HG02970 (cell line): Measurements from ENCODE around the gene TUFT1.
A peak's percentile ranks its signal among the peaks of the same experiment; 100 is the strongest.

Experiments used
- ATAC-seq: cut with Tn5 transposase; IDR thresholded peaks from one replicate; pipeline ENCODE4 v1.9.1; 2021; ENCODE audit warnings: mild to moderate bottlenecking, moderate library complexity, moderate number of reproducible peaks; ENCODE audit not compliant: unreplicated experiment, low FRiP score

TUFT1 gene, protein sequence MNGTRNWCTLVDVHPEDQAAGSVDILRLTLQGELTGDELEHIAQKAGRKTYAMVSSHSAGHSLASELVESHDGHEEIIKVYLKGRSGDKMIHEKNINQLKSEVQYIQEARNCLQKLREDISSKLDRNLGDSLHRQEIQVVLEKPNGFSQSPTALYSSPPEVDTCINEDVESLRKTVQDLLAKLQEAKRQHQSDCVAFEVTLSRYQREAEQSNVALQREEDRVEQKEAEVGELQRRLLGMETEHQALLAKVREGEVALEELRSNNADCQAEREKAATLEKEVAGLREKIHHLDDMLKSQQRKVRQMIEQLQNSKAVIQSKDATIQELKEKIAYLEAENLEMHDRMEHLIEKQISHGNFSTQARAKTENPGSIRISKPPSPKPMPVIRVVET

DNA sequence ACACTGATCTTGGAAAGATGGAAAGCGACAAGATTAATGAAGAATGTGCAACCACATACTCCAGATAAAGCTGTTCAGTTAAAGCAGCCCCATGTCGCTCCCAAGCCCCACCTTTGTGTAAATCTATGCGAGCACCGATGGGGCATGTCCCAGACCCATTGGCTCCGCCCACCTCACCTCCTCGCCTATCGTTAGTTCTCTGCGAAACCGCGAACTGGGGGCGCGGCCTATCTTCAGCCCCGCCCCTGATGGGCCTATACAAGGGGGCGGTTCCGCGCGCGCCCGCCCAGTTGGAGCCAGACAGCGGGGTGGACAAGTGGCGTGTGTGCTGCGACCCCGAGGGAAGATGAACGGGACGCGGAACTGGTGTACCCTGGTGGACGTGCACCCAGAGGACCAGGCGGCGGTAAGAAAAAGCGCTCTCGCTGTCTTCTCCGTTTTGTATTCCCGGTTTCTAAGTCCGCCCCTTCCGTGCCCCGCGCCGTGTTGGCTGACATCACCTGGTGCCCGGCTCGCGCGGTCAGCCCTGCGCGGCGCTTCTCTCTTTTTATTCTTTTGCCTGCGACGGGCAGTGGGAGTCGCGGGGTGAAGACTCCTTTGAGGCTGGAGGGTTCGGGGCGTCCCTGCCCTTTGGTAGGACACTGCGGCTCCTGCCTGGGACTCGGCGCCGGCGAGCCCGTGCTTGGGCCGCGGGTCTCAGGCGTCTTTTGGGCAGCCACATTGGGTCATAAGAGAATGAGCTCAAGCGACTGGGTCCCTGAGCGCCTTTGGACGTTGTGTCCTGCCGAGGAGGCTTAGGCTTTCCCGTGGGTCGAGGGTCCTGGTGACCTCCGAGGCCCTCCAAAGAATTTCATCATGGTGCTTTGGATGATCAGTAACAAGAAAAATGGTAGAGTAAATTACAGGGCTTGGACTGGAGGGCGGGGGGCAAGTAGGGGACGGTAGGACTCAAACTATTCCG lies at the start of gene TUFT1:
Gene TUFT1, plus strand, starts transcription at position 289 of the 961 bp plus-strand sequence. Its CDS starts 58 bp downstream, at position 347.
- ATAC-seq: peak; percentile 91

DNA sequence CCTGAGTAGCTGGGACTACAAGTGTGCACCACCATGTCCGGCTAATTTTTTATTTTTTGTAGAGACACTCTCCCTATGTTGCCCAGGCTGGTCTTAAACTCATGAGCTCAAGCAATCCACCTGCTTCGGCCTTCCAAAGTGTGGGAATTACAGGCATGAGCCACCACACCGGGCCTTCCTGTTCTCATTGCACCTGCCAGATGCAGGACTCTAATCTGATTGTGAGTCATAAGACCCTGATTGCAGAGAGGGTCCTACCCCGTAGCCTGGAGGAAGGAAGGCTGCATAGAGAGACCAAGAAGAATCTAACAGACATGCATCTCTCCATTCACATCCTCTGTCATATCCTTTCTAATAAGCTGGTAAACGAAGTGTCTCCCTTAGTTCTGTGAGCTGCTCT lies 48.5 kb upstream of the TUFT1 start:
- no peak for ATAC-seq

DNA sequence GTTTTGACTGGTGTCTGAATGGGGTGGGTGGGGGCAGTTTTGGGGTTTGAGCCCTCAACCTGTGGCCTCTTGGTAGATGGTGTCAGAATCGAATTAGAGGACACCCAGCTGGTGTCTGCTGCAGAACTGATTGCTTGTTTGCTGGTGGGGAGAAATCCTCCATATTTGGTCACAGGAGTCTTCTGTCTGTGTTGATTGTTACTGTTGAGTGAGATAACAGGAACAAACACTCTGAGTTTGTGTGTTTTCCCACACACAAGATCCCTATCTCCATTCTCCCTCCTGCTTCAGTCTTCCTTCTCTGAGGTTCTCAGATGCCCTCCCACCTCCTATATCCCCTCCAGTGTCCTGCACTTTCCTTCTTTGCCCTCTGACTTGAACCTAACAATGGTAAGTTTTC lies 48.0 kb upstream of the TUFT1 start:
- no peak for ATAC-seq

DNA sequence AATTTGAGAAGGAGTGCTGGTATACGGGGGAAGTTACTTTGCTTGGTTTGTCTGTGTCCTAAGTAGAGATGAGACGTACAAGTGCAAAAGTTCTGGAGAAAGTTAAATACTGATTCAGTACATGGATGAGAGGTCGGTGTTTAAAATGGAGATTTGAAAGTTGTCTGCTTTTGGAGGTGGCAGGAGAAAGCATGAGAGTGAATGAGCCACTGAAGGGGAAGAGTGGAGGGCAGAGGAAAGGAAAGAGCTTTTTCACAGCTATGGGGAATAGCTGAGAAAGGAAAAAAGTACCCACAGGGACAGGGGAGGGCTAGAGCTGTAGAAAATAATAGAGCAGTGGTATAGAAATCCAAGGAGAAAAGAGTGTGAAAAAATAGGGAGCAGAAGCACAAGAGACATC lies 47.1 kb upstream of the TUFT1 start:
- ATAC-seq: no peak

DNA sequence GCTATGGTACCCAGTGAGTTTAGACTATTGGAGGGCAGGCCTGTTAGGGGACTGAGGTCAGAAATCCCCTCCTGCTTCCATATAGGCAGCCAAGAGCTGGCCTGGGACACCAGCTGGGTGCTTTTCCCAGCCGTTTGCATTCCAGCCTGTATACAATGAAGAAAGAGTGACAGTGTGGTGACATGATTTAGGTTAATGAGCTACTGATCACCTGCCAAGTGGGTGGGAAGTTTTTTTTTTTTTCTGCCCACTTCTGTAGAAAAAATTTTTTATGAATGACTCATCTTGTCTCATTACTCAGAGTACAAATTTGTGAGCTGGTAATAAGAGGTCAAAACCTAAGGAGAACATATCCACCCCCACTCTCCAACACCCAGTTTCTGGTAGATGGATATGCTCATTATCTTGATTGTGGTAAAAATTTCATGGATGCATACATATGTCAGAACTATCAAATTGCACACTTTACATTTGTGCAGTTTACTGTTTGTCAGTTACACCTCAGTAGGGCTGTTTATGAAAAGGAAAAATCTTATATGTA lies 45.3 kb upstream of the TUFT1 start:
- ATAC-seq: no peak

DNA sequence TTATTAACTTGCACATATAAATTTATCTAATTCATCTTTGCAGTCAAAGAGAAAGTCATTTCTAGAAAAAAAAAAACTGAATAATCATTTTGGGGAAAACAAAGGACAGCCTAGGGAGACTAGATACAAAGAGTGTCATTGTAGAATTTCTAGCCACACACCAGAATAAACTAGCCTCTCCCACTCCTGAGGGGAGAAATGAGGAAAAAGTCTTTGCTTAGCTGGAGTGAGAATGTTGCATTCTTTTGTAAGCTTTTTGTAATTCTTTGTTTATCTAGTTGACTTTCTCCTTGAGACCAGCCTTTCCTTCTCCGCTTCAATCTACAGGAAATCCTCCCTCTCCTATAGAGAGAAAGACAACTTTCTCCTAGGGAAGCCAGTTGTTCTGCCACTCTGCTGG lies 44.8 kb upstream of the TUFT1 start:
- no peak for ATAC-seq

- ATAC-seq: no peak
Observed at GRCh38 chr1:151499365-151499764, 40.7 kb upstream of the TUFT1 start.

GRCh38 chr1:151499930-151500329 lies 40.2 kb upstream of the TUFT1 start:
- ATAC-seq: no peak

DNA sequence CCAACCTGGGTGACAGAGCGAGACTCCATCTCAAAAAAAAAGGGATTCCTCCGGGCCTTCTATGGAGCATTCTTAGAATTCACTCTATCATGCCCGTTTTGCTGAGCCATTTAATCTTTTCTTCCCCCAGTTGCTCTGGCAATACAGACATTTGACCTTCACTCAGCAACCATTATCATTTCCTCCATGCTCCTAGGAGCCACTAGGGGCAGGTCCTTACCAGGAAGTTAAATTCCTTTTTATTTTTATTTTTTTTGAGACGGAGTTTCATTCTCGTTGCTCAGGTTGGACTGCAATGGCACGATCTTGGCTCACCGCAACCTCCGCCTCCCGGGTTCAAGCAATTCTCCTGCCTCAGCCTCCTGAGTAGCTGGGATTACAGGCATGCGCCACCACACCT lies 38.6 kb upstream of the TUFT1 start:
- ATAC-seq: no peak

GRCh38 chr1:151502035-151502700 lies 37.9 kb upstream of the TUFT1 start:
- no peak for ATAC-seq

GRCh38 chr1:151502859-151503780 lies 37.0 kb upstream of the TUFT1 start:
- no peak for ATAC-seq

DNA sequence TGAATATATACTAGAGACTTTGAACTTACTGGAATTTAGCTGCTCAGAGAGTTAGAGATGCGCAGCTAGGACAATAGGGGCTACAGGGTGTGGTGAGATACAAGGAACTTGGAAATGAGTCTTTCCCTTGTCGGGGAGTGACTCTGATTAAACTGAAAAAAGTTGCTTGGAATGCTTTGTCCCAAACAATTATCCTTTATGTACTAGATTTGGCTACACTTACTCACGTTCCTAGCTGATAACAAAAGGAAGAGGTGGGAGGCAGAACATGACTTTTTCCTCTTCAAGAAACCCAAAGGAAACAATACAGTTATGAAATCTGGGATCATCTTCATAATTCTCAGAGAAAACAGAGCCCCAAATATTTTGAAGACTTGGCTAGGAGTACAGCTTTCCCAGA lies 35.9 kb upstream of the TUFT1 start:
- ATAC-seq: no peak

DNA sequence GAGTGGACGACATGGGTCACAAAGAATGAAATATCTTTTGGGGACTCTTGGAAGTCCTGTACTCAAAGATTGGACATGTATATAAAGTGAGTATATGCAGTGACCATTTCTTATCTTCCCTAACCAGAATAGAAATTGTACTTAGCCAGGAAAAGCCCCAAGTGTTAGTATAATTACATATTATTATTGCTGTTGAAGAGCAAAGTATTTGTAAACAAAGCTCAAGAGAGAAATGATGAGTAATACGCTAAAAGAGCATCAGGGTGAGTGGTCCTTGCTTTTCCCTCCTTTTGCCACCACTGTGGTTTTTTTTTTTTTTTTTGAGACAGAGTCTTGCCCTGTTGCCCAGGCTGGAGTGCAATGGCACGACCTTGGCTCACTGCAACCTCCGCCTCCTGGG lies 35.4 kb upstream of the TUFT1 start:
- ATAC-seq: no peak

DNA sequence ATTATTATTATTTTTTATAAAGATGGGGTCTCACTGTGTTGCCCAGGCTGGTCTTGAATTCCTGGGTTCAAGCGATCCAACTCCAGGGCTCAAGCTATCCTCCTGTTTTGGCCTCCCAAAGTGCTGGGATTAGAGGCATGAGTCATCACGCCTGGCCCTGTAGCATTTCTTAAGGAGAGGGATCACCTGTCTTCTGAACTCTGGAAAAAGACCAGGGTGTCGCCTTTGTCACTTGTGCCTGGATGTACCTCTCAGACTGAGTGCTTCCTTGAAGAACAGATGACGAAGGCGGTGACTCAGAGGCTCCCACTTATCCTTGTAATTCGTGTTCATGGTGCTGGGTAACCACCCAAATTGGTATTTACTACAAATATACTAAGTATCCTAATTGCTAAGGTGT lies 31.3 kb upstream of the TUFT1 start:
- ATAC-seq: no peak

- no peak for ATAC-seq
Observed at GRCh38 chr1:151509350-151510019, 30.6 kb upstream of the TUFT1 start.

GRCh38 chr1:151510020-151510405 lies 30.1 kb upstream of the TUFT1 start:
- no peak for ATAC-seq

DNA sequence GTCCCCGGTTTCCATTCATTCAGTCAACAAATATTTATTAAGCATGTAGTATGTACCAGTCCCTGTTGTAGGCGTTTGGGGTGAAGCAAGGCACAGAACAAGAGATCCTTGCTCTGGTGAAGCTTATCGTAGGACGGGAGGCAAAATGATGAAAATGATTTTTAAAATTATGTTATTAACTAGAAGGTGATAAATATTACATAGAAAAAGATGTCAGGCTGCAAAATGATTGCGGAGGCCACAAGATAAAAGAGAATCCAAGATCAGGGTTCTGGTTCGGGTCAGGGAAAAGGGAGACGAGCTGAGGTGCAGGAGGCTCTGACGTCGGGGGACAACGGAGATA lies 29.5 kb upstream of the TUFT1 start:
- no peak for ATAC-seq

GRCh38 chr1:151510957-151511635 lies 29.0 kb upstream of the TUFT1 start, which contains the start of gene CGN:
TSS of gene CGN (plus strand) at chr1:151511387. CDS start at chr1:151518520, 7,133 bp downstream.
- peak; percentile 80 for ATAC-seq
